CD8-positive, alpha-beta memory T cell (primary cell): ENCODE results near the gene MYO15B. TPM values are rescaled to one million over a fixed set of nuclear protein-coding genes. Genes with fewer than 3 reads are reported as not detected.
"Not testable (repeated sequence)": the region's sequence is repeated elsewhere in the genome, so short reads cannot be mapped to it uniquely, and the experiment has no call there.

Experiments used
- CTCF ChIA-PET: fragments of 350-600 bp; sonication (Branson Sonifier 250); formaldehyde crosslinking; loops from one replicate; lab custom pipeline; 2021; ENCODE audit warnings: antibody characterized with exemption; lab: Charles Lee
- POLR2A ChIA-PET: fragments of 350-600 bp; sonication (Branson Sonifier 250); formaldehyde crosslinking; loops from one replicate; lab custom pipeline; 2021; ENCODE audit warnings: antibody characterized with exemption; lab: Charles Lee
- DNase-seq, 5 donors: peaks; one replicate each; pipeline versions ENCODE4 v3.0.0 to v3.0.0-alpha.2; 2020 to 2022; ENCODE audit warnings: mixed read lengths in 1 of 5
- H3K27ac ChIP-seq: one replicate; pipeline ENCODE4 v1.7.0; 2013; ENCODE audit warnings: low read depth, mild to moderate bottlenecking, low read length, moderate library complexity
- H3K27me3 ChIP-seq: 2 replicates; pipeline ENCODE4 v1.7.0; 2013; ENCODE audit warnings: low read length, mild to moderate bottlenecking; ENCODE audit not compliant: insufficient read depth, poor library complexity, severe bottlenecking
- H3K36me3 ChIP-seq: 2 replicates; pipeline ENCODE4 v1.7.0; 2013; ENCODE audit warnings: mild to moderate bottlenecking, low read length, moderate library complexity; ENCODE audit not compliant: insufficient read depth
- H3K4me1 ChIP-seq: 2 replicates; pipeline ENCODE4 v1.7.0; 2013; ENCODE audit warnings: mild to moderate bottlenecking, low read length, moderate library complexity; ENCODE audit not compliant: insufficient read depth
- H3K4me3 ChIP-seq: 2 replicates; pipeline ENCODE4 v1.7.0; 2013; ENCODE audit warnings: mild to moderate bottlenecking, low read length
- H3K9me3 ChIP-seq: 2 replicates; pipeline ENCODE4 v1.7.0; 2013; ENCODE audit warnings: mild to moderate bottlenecking, low read length
- H3K27ac Mint-ChIP-seq, 8 donors: one replicate each; pipeline ENCODE4 v1.8.0; 2020 to 2021; ENCODE audit warnings: mixed read lengths in 8 of 8, mild to moderate bottlenecking in 6 of 8, inconsistent platforms in 3 of 8, moderate library complexity in 3 of 8
- H3K27me3 Mint-ChIP-seq, 2 donors: one replicate each; pipeline ENCODE4 v1.8.0; 2020 to 2021; ENCODE audit warnings: mixed read lengths in 2 of 2, mild to moderate bottlenecking in 1 of 2, moderate library complexity in 1 of 2
- H3K36me3 Mint-ChIP-seq, 3 donors: one replicate each; pipeline ENCODE4 v1.8.0; 2020 to 2021; ENCODE audit warnings: mixed read lengths in 3 of 3, inconsistent platforms in 1 of 3, mild to moderate bottlenecking in 1 of 3
- H3K4me1 Mint-ChIP-seq, 3 donors: one replicate each; pipeline ENCODE4 v1.8.0; 2020 to 2021; ENCODE audit warnings: mixed read lengths in 3 of 3, inconsistent platforms in 1 of 3, mild to moderate bottlenecking in 1 of 3
- H3K4me3 Mint-ChIP-seq, 7 donors: one replicate each; pipeline ENCODE4 v1.8.0; 2020 to 2021; ENCODE audit warnings: mixed read lengths in 7 of 7, mild to moderate bottlenecking in 6 of 7, moderate library complexity in 4 of 7, inconsistent platforms in 2 of 7
- H3K9me3 Mint-ChIP-seq, 5 donors: one replicate each; pipeline ENCODE4 v1.8.0; 2020 to 2022; ENCODE audit warnings: mixed read lengths in 5 of 5, mild to moderate bottlenecking in 3 of 5, moderate library complexity in 2 of 5, inconsistent platforms in 1 of 5
- polyA plus RNA-seq: library from polyadenylated mRNA; unstranded; fragments of 300-500 nt; fragmentation: Illumina TruSeq; gene quantifications from one replicate; pipeline ENCODE4 v1.2.3, GENCODE V29; 2021
- total RNA-seq, 2 experiments: library from RNA; stranded (reverse); gene quantifications; one replicate each; pipeline ENCODE4 v1.2.3, GENCODE V29; 2021

Gene MYO15B
- total and polyA plus RNA-seq, 3 experiments from 2014 or later = 1.6 to 33.3 (median 26.1) TPM

DNA sequence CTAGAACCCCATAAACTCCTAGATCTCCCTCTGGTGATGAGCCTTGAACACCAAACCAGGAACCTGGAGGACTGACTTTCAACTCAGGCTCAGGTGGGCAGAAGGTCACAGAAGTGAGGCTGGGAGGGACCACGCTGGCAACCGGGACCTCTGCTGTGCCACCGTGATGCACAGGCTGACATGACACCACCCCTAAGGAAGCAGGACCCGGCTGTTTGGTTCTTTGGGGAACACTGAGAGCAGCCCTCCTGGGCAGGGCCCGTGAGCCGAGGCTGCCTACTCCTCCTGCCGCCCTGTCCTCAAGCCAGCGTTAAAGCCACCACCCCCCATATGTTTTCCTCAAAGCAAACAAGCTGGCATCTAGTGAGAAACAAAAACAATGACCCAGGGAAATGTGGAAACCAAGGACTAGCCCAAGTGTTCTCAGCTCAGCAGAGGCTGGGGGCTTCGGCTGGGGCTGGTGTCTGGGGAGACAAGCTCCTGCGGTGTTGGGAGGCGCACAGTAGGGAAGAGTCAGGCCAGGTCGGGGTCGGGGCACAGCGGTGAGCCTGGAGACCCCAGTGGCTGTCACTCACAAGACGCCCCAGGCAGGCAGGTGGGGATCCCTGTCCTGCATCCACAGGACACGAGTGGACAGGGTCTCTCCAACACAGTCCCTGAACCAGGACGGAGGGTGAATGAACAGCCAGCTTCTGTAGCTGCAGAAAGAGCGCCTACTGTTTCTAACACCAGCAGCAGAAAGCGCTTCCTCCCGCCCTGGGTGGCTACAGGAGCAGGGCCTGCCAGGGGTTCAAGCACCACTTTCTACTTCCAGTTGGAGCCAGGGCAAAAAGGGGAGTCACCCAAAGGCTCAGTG, 47.4 kb downstream of the MYO15B start:
- ChIA-PET CTCF (interaction anchor here (2.0 to 12.6 kb wide), 4 partner anchors 9 to 118 kb away, joined by 7 to 181 read pairs (median 10); partner anchors contain the start of gene TSEN54), POLR2A (no interaction called here)
- Histone ChIP-seq H3K36me3 (no peaks in the 10 kb centered on the region), H3K4me1 (peaks cover 14% of the 10 kb centered on the region), H3K27ac (no peak overlapping the region), H3K9me3 (no peaks in the 10 kb centered on the region), H3K27me3 (no peaks in the 10 kb centered on the region), H3K4me3 (no peak overlapping the region)
- H3K4me3 Mint-ChIP-seq = no peak overlapping the region
- H3K36me3 Mint-ChIP-seq = peaks cover 0 to 7% (median 0%) of the 10 kb centered on the region in 3 donors
- DNase-seq = no peak
- H3K4me1 Mint-ChIP-seq = peaks cover 2 to 13% (median 4%) of the 10 kb centered on the region in 3 donors
- no peaks in the 10 kb centered on the region for H3K9me3 Mint-ChIP-seq
- no peaks in the 10 kb centered on the region for H3K27me3 Mint-ChIP-seq
- H3K27ac Mint-ChIP-seq = peak overlapping the region in 1 of 8 donors; percentile 55

DNA sequence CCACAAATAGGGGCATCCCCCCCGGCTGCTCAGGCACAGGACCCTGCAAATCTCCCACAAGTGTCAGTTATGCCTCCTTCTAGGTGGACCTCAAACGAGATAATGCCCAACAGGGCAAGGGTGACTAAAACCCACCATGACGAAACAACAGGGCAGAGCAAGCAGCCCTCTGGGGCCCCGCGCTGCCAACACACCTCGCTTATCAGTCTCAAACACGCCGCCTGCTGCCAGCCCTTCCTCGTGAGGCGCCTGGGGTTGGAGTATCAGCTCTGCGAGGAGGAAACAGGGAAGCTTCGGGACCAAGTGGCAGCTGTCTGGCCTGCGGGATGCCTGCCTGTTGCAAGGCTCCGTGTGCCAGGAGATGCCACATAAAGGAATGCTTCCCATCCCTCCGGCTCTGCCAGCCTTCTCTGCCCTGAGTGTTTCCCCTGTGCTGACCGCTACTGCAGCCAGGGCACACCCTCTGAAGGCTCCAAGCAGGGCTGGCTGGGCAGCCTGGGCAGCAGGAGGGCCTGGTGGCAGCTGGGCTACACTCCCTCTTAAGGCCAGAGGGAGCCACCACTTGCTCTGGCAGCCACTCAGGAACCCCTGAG, 48.1 kb downstream of the MYO15B start:
- no peaks in the 10 kb centered on the region for H3K27me3 Mint-ChIP-seq
- CTCF ChIA-PET = interaction anchor here (2.0 to 12.6 kb wide), 2 partner anchors 10 to 112 kb away, joined by 7 to 181 read pairs; no protein-coding TSS in a partner anchor
- peaks cover 2 to 13% (median 4%) of the 10 kb centered on the region in 3 donors for H3K4me1 Mint-ChIP-seq
- no peak overlapping the region for H3K4me3 Mint-ChIP-seq
- DNase-seq = no peak
- no peak overlapping the region for H3K27ac ChIP-seq
- H3K36me3 ChIP-seq = no peaks in the 10 kb centered on the region
- peaks cover 14% of the 10 kb centered on the region for H3K4me1 ChIP-seq
- no peak overlapping the region for H3K27ac Mint-ChIP-seq
- no peaks in the 10 kb centered on the region for H3K27me3 ChIP-seq
- POLR2A ChIA-PET = no interaction called here
- H3K4me3 ChIP-seq = no peak overlapping the region
- no peaks in the 10 kb centered on the region for H3K9me3 ChIP-seq
- H3K9me3 Mint-ChIP-seq = no peaks in the 10 kb centered on the region
- H3K36me3 Mint-ChIP-seq = peaks cover 0 to 5% (median 0%) of the 10 kb centered on the region in 3 donors

DNA sequence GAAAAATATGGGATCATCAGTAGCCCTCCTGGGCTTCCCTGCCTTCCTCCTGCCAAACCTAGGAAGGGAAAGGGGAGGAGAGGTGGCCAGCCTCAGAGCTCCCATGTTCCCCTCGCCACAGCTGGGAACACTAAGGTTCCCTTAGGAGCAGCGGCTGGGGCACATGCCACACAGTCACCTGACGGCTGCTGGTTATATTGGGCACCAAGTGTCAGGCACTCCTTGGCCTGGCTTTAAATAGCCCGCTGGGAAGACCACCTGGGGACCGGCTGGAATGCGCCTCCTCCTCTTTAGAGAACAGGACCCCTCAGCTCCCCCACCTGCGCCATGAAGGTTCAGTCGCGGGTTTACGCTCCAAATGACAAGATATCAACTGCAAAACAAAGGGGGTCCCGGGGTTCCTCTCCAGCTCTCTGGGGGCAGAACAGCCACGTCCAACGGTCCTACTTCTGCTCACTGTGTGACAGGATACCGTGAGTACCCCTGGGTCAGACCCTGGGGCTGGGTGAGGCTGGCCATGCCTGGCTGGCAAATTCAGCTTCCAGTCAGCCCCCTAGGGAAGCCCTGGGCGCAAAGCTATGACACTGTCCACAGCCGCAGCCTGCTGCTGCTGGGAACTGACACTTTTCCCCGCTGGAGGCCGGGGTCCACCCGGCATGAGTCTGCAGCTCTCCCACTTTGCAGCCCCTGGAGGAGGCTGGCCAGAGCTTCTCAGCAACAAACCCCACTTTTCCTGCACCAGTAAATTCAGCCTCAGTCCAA, 49.0 kb downstream of the MYO15B start:
- Mint-ChIP-seq H3K36me3 (peaks cover 0 to 4% (median 0%) of the 10 kb centered on the region in 3 donors), H3K4me3 (no peak overlapping the region), H3K27ac (no peak overlapping the region), H3K4me1 (peaks cover 2 to 13% (median 4%) of the 10 kb centered on the region in 3 donors), H3K9me3 (no peaks in the 10 kb centered on the region), H3K27me3 (no peaks in the 10 kb centered on the region)
- CTCF ChIA-PET = interaction anchor here (0.7 to 12.6 kb wide), 6 partner anchors 10 to 220 kb away, joined by 3 to 181 read pairs (median 4); a partner anchor contains a TSS
- Histone ChIP-seq H3K36me3 (no peaks in the 10 kb centered on the region), H3K4me1 (peaks cover 14% of the 10 kb centered on the region), H3K4me3 (no peak overlapping the region), H3K27ac (no peak overlapping the region), H3K27me3 (no peaks in the 10 kb centered on the region), H3K9me3 (no peaks in the 10 kb centered on the region)
- no peak for DNase-seq
- POLR2A ChIA-PET = no interaction called here

DNA sequence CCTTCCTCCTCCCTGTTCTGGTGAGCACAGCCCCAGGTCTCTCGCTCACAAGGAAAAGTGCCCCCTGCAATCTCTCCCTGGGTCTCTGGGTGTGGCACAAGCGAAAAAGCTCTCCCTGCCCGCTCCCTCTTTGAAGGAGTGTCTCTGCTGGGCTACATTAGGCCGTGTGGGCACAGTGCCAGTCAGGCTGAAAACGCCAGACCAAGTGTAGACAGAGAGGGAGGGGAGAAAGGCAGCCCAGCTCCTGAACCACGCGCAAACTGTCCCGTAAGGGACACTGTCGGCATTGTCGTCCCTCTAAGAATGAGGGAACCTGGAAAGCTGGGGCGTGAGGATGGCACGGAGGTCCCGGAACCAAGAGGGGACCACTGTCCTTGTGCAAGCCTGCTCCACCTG, 49.5 kb downstream of the MYO15B start:
- no peak overlapping the region for H3K4me3 Mint-ChIP-seq
- ChIA-PET POLR2A (no interaction called here), CTCF (interaction anchor here (1.0 to 12.6 kb wide), 4 partner anchors 9 to 116 kb away, joined by 3 to 181 read pairs (median 4); a partner anchor contains a TSS)
- Histone ChIP-seq H3K27me3 (no peaks in the 10 kb centered on the region), H3K36me3 (no peaks in the 10 kb centered on the region), H3K4me3 (no peak overlapping the region), H3K27ac (no peak overlapping the region), H3K4me1 (peaks cover 14% of the 10 kb centered on the region), H3K9me3 (no peaks in the 10 kb centered on the region)
- no peaks in the 10 kb centered on the region for H3K27me3 Mint-ChIP-seq
- H3K4me1 Mint-ChIP-seq = peaks cover 2 to 13% (median 4%) of the 10 kb centered on the region in 3 donors
- H3K36me3 Mint-ChIP-seq = peaks cover 0 to 7% (median 0%) of the 10 kb centered on the region in 3 donors
- H3K9me3 Mint-ChIP-seq = no peaks in the 10 kb centered on the region
- no peak for DNase-seq
- H3K27ac Mint-ChIP-seq = no peak overlapping the region

DNA sequence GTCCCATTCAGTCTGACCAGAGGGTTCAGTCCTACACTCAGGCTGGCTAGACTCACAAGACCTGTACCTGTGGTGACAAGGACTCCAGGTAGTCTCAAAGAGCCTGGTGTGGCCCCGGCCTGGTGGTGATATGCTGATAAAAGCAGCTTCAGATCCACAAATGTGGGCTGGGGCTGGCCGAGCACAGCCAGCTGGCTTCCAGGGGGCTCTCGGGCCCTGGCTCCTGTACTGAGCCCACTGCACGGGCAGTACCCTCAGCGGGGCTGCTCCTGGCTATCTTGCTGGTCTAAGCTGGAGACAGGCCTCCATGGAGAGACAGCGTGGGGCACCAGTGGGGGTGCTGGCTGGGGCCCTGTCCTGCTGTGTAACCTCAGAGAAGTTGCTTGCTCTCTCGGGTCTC, 50.0 kb downstream of the MYO15B start:
- H3K27me3 Mint-ChIP-seq = no peaks in the 10 kb centered on the region
- no peak overlapping the region for H3K27ac Mint-ChIP-seq
- DNase-seq = no peak
- H3K36me3 ChIP-seq = no peaks in the 10 kb centered on the region
- H3K9me3 Mint-ChIP-seq = no peaks in the 10 kb centered on the region
- no peak overlapping the region for H3K27ac ChIP-seq
- peaks cover 0 to 9% (median 0%) of the 10 kb centered on the region in 3 donors for H3K36me3 Mint-ChIP-seq
- H3K27me3 ChIP-seq = no peaks in the 10 kb centered on the region
- ChIA-PET POLR2A (no interaction called here), CTCF (interaction anchor here (1.0 to 12.6 kb wide), 3 partner anchors 9 to 110 kb away, joined by 3 to 181 read pairs (median 3); a partner anchor contains a TSS)
- peaks cover 2 to 13% (median 4%) of the 10 kb centered on the region in 3 donors for H3K4me1 Mint-ChIP-seq
- H3K4me3 ChIP-seq = no peak overlapping the region
- peaks cover 14% of the 10 kb centered on the region for H3K4me1 ChIP-seq
- H3K9me3 ChIP-seq = no peaks in the 10 kb centered on the region
- H3K4me3 Mint-ChIP-seq = no peak overlapping the region

DNA sequence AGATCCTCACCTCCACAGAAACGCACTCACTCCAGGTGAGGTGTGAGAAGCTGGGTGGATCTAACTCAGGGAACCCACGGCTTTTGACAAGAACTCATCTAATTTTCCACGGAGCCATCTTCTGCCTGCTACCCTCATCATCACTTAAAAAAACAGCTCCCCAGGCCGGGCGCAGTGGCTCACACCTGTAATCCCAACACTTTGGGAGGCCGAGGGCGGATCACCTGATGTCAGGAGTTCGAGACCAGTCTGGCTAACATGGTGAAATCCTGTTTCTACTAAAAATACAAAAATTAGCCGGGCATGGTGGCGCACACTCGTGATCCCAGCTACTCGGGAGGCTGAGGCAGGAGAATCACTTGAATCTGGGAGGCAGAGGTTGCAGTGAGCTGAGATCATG, 50.4 kb downstream of the MYO15B start:
- H3K4me1 ChIP-seq = peaks cover 10% of the 10 kb centered on the region
- H3K9me3 ChIP-seq, H3K27ac ChIP-seq, H3K4me1 Mint-ChIP-seq, H3K27me3 ChIP-seq, H3K27me3 Mint-ChIP-seq, H3K4me3 Mint-ChIP-seq, H3K4me3 ChIP-seq, H3K27ac Mint-ChIP-seq, POLR2A ChIA-PET, H3K9me3 Mint-ChIP-seq, DNase-seq, H3K36me3 ChIP-seq: not testable (repeated sequence)
- CTCF ChIA-PET = interaction anchor here (1.2 to 12.6 kb wide), 2 partner anchors 8 to 110 kb away, joined by 3 to 181 read pairs; a partner anchor contains a TSS
- peaks cover 0 to 12% (median 0%) of the 10 kb centered on the region in 3 donors for H3K36me3 Mint-ChIP-seq

DNA sequence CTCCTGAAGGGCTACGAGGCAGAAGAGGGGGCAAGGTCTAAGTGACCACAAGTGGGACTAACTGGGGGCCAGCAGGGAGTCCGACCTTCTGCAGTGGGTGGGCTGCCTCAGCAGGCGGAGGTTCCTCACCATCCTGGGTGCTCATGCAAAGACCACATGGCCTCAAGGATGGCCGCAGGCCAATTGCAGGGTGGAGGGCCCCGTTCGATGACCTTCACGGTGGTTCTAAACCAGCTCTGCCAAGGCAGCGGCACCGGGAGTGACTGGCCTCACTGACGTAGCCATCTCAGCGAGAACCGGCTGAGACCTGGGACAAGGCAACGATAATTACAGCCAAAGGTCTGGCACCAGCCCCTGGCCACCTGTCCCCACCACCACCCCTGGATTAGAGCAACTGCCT, 51.3 kb downstream of the MYO15B start:
- peaks cover 0 to 2% (median 2%) of the 10 kb centered on the region in 3 donors for H3K4me1 Mint-ChIP-seq
- Histone ChIP-seq H3K4me1 (peaks cover 2% of the 10 kb centered on the region), H3K9me3 (no peaks in the 10 kb centered on the region), H3K27me3 (no peaks in the 10 kb centered on the region), H3K4me3 (no peak overlapping the region), H3K27ac (no peak overlapping the region), H3K36me3 (no peaks in the 10 kb centered on the region)
- H3K36me3 Mint-ChIP-seq = peaks cover 0 to 15% (median 0%) of the 10 kb centered on the region in 3 donors
- H3K27me3 Mint-ChIP-seq = no peaks in the 10 kb centered on the region
- no peak overlapping the region for H3K4me3 Mint-ChIP-seq
- H3K9me3 Mint-ChIP-seq = no peaks in the 10 kb centered on the region
- no peak for DNase-seq
- peak overlapping the region in 1 of 8 donors; percentile 68 for H3K27ac Mint-ChIP-seq
- CTCF ChIA-PET = interaction anchor here (12.6 kb wide), 1 partner anchor 109 kb away, joined by 181 read pairs; no protein-coding TSS in a partner anchor
- POLR2A ChIA-PET = no interaction called here
